ENCODE data around the gene NCOA3.
"Not testable (repeated sequence)": the region's sequence is repeated elsewhere in the genome, so short reads cannot be mapped to it uniquely, and the experiment has no call there.

Gene NCOA3

DNA sequence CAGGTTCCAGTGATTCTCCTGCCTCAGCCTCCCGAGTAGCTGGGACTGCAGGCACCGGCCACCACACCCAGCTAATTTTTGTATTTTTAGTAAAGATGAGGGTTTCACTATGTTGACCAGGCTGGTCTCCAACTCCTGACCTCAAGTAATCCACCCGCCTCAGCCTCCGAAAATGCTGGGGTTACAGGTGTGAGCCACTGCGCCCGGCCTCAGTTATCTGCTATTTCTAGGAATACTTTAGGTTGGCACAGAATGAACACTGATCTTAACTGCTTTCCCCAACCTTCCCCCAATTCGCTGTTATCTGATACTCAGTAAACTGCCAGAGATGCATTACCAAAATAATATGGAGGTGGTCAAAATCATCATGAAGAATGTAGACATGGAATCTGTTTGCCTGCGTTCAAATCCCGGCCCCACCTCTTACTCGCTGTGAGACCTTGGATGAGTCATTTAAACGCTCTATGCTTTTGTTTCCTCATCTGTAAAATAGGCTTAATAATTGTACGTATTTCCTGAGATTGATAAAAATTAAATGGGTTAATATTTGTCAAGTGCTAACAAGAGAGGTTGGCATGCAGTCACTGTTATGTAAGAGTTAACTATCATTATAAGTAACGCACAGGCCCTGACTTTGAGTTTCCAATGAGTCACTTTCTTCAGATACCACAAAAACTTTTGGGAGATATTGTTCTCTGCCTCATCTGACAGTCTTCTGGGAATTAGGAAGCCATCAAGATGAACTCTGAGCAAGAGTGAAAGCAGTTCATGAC is 44.5 kb upstream of the NCOA3 start:
- TF ChIP-seq, protein P1, sequence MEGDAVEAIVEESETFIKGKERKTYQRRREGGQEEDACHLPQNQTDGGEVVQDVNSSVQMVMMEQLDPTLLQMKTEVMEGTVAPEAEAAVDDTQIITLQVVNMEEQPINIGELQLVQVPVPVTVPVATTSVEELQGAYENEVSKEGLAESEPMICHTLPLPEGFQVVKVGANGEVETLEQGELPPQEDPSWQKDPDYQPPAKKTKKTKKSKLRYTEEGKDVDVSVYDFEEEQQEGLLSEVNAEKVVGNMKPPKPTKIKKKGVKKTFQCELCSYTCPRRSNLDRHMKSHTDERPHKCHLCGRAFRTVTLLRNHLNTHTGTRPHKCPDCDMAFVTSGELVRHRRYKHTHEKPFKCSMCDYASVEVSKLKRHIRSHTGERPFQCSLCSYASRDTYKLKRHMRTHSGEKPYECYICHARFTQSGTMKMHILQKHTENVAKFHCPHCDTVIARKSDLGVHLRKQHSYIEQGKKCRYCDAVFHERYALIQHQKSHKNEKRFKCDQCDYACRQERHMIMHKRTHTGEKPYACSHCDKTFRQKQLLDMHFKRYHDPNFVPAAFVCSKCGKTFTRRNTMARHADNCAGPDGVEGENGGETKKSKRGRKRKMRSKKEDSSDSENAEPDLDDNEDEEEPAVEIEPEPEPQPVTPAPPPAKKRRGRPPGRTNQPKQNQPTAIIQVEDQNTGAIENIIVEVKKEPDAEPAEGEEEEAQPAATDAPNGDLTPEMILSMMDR (IDR thresholded peaks at IDR 0.05; ENCODE audit: control insufficient read depth, extremely low read depth, insufficient read depth) = no peak
- DNase-seq (ENCODE audit: low read depth) = no peak
- no peak overlapping the region for H3K4me3 ChIP-seq (ENCODE audit: low read depth, low read length)

- DNase-seq (ENCODE audit: low read depth); H3K4me3 ChIP-seq (ENCODE audit: low read depth, low read length): not testable (repeated sequence)
Observed at GRCh38 chr20:47458280-47459050, 43.2 kb upstream of the NCOA3 start.

- no peak for DNase-seq (ENCODE audit: low read depth)
- no peak overlapping the region for H3K4me3 ChIP-seq (ENCODE audit: low read depth, low read length)
- TF ChIP-seq, protein P1 (IDR thresholded peaks at IDR 0.05; ENCODE audit: control insufficient read depth, extremely low read depth, insufficient read depth) = no peak
Observed at GRCh38 chr20:47459344-47460073, 42.2 kb upstream of the NCOA3 start.

GRCh38 chr20:47460761-47461112 is 41.0 kb upstream of the NCOA3 start:
- not testable (repeated sequence) for H3K4me3 ChIP-seq (ENCODE audit: low read depth, low read length); DNase-seq (ENCODE audit: low read depth)

DNA sequence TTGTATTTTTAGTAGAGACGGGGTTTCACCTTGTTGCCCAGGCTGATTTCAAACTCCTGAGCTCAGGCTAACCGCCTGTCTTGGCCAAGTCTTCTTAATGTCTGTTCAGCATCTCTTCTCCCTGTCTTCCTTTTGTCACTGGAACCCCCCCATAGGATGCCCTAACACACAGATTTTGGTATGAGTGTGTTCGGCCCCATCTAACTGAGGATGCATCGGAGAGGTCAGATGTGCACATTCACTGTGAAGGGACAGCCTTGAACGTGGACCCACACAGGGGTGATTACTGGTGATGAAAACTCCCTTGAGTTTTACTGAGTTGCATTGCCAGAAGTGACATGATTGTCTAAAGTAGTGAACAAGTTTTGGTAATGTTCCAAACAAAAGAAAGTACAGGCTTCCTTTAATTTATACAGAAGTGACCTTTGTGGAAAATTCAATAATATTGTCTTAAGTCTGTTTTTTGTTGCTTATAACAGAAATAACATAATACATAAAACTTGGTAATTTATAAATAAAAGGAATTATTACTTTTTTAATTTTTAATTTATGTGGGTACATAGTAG is 40.5 kb upstream of the NCOA3 start:
- DNase-seq (ENCODE audit: low read depth) = no peak
- H3K4me3 ChIP-seq (ENCODE audit: low read depth, low read length) = no peak overlapping the region
- TF ChIP-seq, protein P1 (IDR thresholded peaks at IDR 0.05; ENCODE audit: control insufficient read depth, extremely low read depth, insufficient read depth) = no peak

GRCh38 chr20:47461906-47462305 is 39.8 kb upstream of the NCOA3 start:
- not testable (repeated sequence) for DNase-seq (ENCODE audit: low read depth); H3K4me3 ChIP-seq (ENCODE audit: low read depth, low read length)

- no peak overlapping the region for H3K4me3 ChIP-seq (ENCODE audit: low read depth, low read length)
- TF ChIP-seq, protein P1 (IDR thresholded peaks at IDR 0.05; ENCODE audit: control insufficient read depth, extremely low read depth, insufficient read depth) = peak; percentile 45
- DNase-seq (ENCODE audit: low read depth) = peak; percentile 96
Observed at GRCh38 chr20:47464380-47465101, 37.1 kb upstream of the NCOA3 start.
